ENCODE measurements around the gene PMFBP1.

Gene PMFBP1, protein sequence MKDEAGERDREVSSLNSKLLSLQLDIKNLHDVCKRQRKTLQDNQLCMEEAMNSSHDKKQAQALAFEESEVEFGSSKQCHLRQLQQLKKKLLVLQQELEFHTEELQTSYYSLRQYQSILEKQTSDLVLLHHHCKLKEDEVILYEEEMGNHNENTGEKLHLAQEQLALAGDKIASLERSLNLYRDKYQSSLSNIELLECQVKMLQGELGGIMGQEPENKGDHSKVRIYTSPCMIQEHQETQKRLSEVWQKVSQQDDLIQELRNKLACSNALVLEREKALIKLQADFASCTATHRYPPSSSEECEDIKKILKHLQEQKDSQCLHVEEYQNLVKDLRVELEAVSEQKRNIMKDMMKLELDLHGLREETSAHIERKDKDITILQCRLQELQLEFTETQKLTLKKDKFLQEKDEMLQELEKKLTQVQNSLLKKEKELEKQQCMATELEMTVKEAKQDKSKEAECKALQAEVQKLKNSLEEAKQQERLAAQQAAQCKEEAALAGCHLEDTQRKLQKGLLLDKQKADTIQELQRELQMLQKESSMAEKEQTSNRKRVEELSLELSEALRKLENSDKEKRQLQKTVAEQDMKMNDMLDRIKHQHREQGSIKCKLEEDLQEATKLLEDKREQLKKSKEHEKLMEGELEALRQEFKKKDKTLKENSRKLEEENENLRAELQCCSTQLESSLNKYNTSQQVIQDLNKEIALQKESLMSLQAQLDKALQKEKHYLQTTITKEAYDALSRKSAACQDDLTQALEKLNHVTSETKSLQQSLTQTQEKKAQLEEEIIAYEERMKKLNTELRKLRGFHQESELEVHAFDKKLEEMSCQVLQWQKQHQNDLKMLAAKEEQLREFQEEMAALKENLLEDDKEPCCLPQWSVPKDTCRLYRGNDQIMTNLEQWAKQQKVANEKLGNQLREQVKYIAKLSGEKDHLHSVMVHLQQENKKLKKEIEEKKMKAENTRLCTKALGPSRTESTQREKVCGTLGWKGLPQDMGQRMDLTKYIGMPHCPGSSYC

DNA sequence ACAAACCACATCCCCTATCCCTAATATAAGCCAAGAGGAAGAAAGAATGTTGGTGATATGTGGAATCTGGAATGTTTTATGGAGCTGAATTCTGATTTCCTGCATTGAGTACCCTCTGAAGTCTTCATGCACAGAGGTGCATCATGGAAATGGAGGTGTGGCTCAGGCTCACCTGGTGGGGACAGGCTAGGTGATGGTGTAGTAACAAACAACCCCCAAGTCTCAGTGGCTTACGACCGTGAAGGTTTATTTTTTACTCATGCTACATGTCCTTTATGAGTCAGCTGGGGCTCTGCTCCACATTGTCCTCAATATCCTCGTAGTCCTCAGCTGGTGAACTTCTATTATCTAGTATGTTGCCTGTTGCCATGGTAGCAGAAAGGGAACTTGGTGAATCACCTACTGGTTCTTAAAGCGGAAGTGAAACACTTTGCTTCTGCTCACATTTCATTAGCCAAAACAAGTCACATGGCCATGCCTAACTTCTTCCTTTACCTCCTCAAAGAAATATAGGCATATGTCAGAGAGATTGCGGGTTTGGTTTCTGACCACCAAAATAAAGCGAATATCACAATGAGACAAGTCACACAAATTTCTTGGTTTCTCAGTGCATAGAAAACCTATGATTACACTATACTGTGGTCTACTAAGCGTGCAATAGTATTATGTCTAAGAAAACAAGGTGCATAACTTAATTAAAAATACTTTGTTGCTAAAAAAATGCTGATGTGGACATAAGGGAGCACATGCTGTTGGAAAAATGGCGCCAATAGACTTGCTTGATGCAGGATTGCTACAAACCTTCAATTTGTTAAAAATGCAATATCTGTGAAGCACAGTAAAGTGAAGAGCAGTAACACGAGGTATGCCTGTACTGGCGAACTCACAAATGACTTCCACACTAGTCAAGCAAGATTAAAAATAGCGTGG lies at the start of gene PMFBP1:
TSS of gene PMFBP1 (minus strand) at position 51 of the 930 bp plus-strand sequence. CDS start 947 bp downstream, outside the sequence.
- Histone ChIP-seq H3K27ac (peak within 1 kb of the TSS in 4 of 21 experiments; percentile 11 to 37 (median 32)), H3K4me3 (no peak within 1 kb of the TSS)

DNA sequence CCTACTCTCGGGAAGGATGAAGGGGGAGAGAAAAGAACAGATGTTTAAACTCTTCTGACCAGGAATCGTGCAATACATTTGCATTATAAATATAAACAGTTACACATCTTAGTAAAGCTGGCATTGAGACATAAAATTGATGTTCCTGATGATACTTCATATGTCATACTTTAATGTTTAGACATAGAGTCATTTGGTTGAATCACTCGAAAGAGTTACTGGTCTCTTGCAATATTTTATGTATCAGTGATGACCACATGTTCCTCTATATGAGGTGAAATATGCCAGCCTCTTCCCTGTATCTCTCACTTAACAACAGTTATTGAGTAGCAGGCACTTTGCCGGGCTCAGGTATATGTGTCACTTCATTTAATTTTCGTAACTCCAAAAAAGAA lies 49.7 kb upstream of the PMFBP1 start:
- H3K4me3 ChIP-seq: no peak overlapping the region
- H3K27ac ChIP-seq: no peak overlapping the region

DNA sequence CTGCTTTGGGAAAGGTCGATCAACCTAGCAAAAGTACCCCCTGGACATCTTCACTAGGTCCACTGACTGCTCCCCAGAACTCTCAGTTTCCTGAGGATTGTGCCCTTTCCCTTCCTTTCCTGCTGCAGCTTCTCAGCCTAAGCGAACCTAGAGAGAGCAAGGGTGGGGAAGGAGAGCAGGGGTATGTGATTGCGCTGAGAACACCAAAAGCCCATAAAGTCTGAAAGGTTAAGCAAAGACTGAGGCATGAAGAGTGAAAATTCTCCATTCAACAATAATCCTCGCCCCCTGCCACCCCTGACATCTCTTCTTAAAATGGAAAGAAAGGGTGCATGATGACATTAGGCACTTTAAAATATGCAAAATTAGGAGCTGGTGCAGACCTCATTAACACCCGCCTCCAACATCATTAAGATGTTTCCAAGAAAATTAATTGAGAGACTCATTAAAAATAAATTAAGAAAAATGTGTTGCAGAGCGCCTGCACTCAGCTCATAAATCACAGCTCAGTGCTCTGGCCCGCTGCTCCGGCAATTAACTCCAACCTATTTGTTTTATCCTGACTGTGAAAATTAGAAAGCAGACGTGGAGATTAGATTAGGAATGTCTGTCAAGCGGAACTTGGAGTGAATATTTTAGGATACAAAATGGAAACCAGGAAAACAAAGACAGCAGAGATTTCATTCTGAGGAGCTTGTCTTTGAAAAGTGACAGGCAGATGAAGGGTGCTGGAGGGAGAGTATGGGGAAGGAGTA lies 49.1 kb upstream of the PMFBP1 start:
- Histone ChIP-seq H3K27ac (no peak overlapping the region), H3K4me3 (no peak overlapping the region)

- Histone ChIP-seq H3K4me3 (no peak overlapping the region), H3K27ac (no peak overlapping the region)
Observed at GRCh38 chr16:72219282-72219681, 47.3 kb upstream of the PMFBP1 start.

GRCh38 chr16:72216767-72217166 lies 44.8 kb upstream of the PMFBP1 start:
- H3K4me3 ChIP-seq: no peak overlapping the region
- H3K27ac ChIP-seq: no peak overlapping the region

DNA sequence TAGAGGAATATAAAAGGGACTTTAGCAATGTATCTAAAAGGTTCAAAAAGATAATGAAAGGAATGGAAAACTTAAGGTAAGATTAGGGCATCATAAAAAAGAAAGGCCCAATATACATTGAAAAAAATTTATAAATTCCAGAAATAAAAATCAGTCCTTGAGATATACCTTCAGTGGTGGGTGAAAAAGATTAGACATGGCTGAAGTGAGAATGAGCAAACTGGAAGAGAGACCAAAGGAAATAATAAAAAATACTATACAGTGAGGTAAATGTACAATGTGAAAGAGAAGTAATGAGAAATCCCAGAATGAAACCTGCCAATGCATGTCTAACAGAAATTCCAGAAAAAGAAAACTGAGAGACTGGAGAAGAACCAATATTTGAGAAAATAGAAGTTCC lies 42.9 kb upstream of the PMFBP1 start:
- H3K27ac ChIP-seq: no peak overlapping the region
- H3K4me3 ChIP-seq: no peak overlapping the region

- H3K4me3 ChIP-seq: no peak overlapping the region
- no peak overlapping the region for H3K27ac ChIP-seq
Observed at GRCh38 chr16:72211110-72211509, 39.2 kb upstream of the PMFBP1 start.

DNA sequence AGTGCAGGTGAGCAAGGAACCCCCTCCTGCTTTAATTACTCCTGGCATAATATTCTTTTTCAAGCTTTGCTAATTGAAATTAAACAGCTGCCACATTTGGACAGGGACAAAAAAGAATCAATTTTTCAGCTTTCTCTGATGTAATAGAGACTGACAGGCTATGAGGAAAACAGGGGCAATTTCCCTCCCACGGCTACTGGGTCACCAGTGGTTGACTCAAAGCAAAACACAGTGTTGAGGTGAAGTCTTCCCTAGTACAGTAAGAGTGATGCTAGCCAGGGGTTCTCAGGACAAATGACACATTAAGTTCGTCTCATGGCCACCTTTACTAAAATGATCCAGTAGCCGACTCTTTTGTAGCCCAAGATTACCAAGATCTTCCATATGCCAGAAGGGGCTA lies 38.6 kb upstream of the PMFBP1 start:
- Histone ChIP-seq H3K4me3 (no peak overlapping the region), H3K27ac (no peak overlapping the region)

GRCh38 chr16:72210072-72210471 lies 38.1 kb upstream of the PMFBP1 start:
- H3K4me3 ChIP-seq: no peak overlapping the region
- H3K27ac ChIP-seq: no peak overlapping the region

- Histone ChIP-seq H3K4me3 (no peak overlapping the region), H3K27ac (no peak overlapping the region)
Observed at GRCh38 chr16:72206299-72206698, 34.3 kb upstream of the PMFBP1 start.

DNA sequence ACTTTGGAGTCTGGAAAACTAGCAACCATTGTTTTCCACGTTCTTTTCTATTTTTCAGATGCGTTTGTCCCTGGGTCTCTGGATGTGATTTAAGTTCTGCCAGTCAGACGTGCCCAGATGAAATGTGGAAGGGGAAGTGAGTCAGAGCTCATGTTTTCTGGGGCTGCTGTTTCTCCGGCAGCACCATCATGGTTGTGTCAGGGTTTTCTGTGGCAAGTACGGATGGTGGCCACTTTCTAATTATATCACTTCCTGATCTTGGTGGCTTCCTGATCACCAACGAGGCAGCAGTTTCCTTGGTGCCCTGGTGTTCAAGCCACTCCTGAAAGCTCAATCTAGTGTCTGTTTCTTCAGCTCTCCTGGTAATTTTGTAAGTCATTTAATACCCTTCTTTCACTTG lies 31.4 kb upstream of the PMFBP1 start:
- Histone ChIP-seq H3K4me3 (no peak overlapping the region), H3K27ac (peak overlapping the region; percentile 19 to 88 (median 74))

- Histone ChIP-seq H3K4me3 (no peak overlapping the region), H3K27ac (peak overlapping the region in 12 of 21 experiments; percentile 9 to 83 (median 72))
Observed at GRCh38 chr16:72202014-72202413, 30.1 kb upstream of the PMFBP1 start.

GRCh38 chr16:72201387-72201786 lies 29.4 kb upstream of the PMFBP1 start:
- peak overlapping the region in 6 of 21 experiments; percentile 24 to 83 (median 75) for H3K27ac ChIP-seq

GRCh38 chr16:72199761-72200337 lies 27.9 kb upstream of the PMFBP1 start:
- Histone ChIP-seq H3K4me3 (no peak overlapping the region), H3K27ac (no peak overlapping the region)

More at GRCh38 chr16:72201387-72201786, 29.4 kb upstream of the PMFBP1 start:
- no peak overlapping the region for H3K4me3 ChIP-seq

DNA sequence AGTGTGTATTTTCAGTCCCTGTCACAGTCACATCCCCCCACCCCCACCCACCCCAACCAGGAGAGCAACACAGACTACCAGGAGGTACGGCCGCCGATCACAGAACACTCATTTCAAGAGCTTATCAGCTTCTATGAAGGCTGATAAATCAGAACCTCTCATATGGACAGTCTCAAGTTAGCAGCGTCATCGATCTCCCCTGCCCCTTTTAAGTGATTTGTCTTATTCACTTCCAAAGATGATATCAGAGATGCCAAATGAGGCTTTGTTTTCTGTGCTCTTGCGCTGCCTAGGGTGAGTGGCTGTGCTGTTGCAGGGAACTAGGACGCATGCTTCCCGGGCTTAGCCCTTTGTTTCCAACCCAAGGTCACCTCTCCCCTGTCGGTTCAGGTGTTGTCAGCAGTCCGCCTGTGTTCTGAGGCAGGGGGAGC lies 26.8 kb upstream of the PMFBP1 start:
- Histone ChIP-seq H3K4me3 (no peak overlapping the region), H3K27ac (no peak overlapping the region)

- peak overlapping the region in 1 of 21 experiments; percentile 25 for H3K27ac ChIP-seq
- no peak overlapping the region for H3K4me3 ChIP-seq
Observed at GRCh38 chr16:72198021-72198711, 26.2 kb upstream of the PMFBP1 start.

DNA sequence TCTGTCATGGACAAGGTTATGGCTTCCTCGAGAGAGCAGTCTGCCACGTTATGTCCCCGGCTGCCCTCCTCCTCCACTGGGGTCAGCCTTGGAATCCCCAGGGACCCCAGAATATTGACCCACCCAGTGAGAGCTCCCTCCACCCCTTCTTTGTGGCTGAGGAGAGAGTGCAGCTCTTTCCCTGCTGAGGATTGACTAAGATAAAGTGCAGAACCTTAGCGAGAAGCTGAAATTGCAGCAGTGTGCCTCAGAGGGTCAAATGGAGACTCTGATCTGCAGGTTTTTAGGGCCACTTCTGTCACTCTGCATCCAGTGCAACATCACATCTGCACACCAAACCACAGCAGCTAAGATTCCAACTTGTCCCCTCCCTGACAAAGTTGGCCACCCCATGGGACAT lies 25.6 kb upstream of the PMFBP1 start:
- no peak overlapping the region for H3K4me3 ChIP-seq
- peak overlapping the region in 1 of 21 experiments; percentile 25 for H3K27ac ChIP-seq

DNA sequence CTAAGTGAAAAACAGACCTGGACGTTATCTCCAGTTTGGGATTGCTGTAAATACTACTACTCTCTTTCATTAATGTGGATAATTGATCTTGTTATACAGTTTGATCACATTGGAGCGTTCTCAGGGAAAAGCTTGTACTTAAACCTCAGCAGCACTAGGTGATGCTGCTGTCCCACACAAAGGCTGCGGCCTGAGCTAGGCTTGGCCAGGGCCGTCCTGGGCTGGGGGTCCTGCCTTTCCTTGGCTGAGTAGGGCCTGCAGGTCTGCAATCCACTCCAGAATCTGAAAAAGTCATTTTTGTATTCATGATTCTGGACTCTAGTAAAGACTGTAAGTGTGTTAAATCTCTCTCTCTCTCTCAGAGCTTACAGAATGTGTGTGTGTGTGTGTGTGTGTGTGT lies 23.7 kb upstream of the PMFBP1 start:
- H3K4me3 ChIP-seq: no peak overlapping the region
- no peak overlapping the region for H3K27ac ChIP-seq

Measured in skin epidermis (tissue), 12 donors.